HepG2 (cell line): Measurements from ENCODE around the gene BAHCC1. TPM values are rescaled to one million over a fixed set of nuclear protein-coding genes. Genes with fewer than 3 reads are reported as not detected.

Source experiments
- ATF6 ChIP-seq: sonication (generic); formaldehyde crosslinking; conservative IDR thresholded peaks from 2 replicates; pipeline ENCODE4 v1.4.0; 2020; ENCODE audit warnings: missing genetic modification reagents
- ATF7 ChIP-seq, 2 experiments: fragments of 450-650 bp in 1 of 2; sonication (generic) in 1 of 2; formaldehyde crosslinking in 1 of 2; IDR thresholded peaks; 2 replicates each; pipeline versions ENCODE4 v1.4.0 to v1.6.1; 2016 to 2020; ENCODE audit warnings: antibody characterized with exemption in 1 of 2, mild to moderate bottlenecking in 1 of 2, missing genetic modification reagents in 1 of 2
- CSRNP1 ChIP-seq: sonication (generic); formaldehyde crosslinking; IDR thresholded peaks from 2 replicates; pipeline ENCODE4 v1.8.1; 2023; ENCODE audit warnings: mild to moderate bottlenecking, missing genetic modification reagents
- FOXK2 ChIP-seq: fragments of 450-650 bp; IDR thresholded peaks from 2 replicates; pipeline ENCODE4 v1.6.1; 2016
- GATA4 ChIP-seq: sonication (generic); IDR thresholded peaks from 2 replicates; pipeline ENCODE4 v1.6.1; 2016; ENCODE audit warnings: antibody characterized with exemption, low read depth, borderline replicate concordance
- GATAD1 ChIP-seq: IDR thresholded peaks from 2 replicates; pipeline ENCODE4 v1.6.1; 2016; ENCODE audit warnings: missing genetic modification reagents, missing compliant biosample characterization
- HNRNPH1 ChIP-seq: fragments of 200-400 bp; formaldehyde crosslinking; optimal IDR thresholded peaks from 2 replicates; pipeline ENCODE3; 2017; ENCODE audit warnings: mild to moderate bottlenecking, low read depth, low read length
- MTA3 ChIP-seq: sonication (generic); formaldehyde crosslinking; IDR thresholded peaks from 2 replicates; pipeline ENCODE4 v1.4.0; 2020; ENCODE audit warnings: missing genetic modification reagents
- NCOA1 ChIP-seq: sonication (generic); formaldehyde crosslinking; IDR thresholded peaks from 2 replicates; pipeline ENCODE4 v1.9.0; 2021; ENCODE audit warnings: missing genetic modification reagents
- SP140L ChIP-seq: sonication (generic); formaldehyde crosslinking; IDR thresholded peaks from 2 replicates; pipeline ENCODE4 v1.4.0; 2020; ENCODE audit warnings: missing genetic modification reagents, borderline replicate concordance
- YEATS2 ChIP-seq: sonication (generic); formaldehyde crosslinking; IDR thresholded peaks from 2 replicates; pipeline ENCODE4 v1.4.0; 2020; ENCODE audit warnings: missing genetic modification reagents, borderline replicate concordance
- ZNF292 ChIP-seq: sonication (generic); formaldehyde crosslinking; IDR thresholded peaks from 2 replicates; pipeline ENCODE4 v1.8.1; 2022; ENCODE audit warnings: mild to moderate bottlenecking, low read depth, missing genetic modification reagents, borderline replicate concordance
- ZNF510 ChIP-seq: sonication (generic); formaldehyde crosslinking; IDR thresholded peaks from 2 replicates; pipeline ENCODE4 v1.4.0; 2020; ENCODE audit warnings: low read depth, mild to moderate bottlenecking, missing genetic modification reagents
- ZNF564 ChIP-seq: sonication (generic); formaldehyde crosslinking; IDR thresholded peaks from 2 replicates; pipeline ENCODE4 v1.8.1; 2023; ENCODE audit warnings: mild to moderate bottlenecking, missing genetic modification reagents
- ZNF737 ChIP-seq: sonication (generic); formaldehyde crosslinking; IDR thresholded peaks from 2 replicates; pipeline ENCODE4 v1.5.0; 2020; ENCODE audit warnings: missing genetic modification reagents, mild to moderate bottlenecking, borderline replicate concordance
- ZNF749 ChIP-seq: sonication (generic); formaldehyde crosslinking; IDR thresholded peaks from 2 replicates; pipeline ENCODE4 v1.8.0; 2022; ENCODE audit warnings: mild to moderate bottlenecking, missing genetic modification reagents, moderate library complexity, borderline replicate concordance
- ZNF772 ChIP-seq: sonication (generic); formaldehyde crosslinking; IDR thresholded peaks from 2 replicates; pipeline ENCODE4 v1.5.0; 2020; ENCODE audit warnings: mild to moderate bottlenecking, missing genetic modification reagents
- polyA plus RNA-seq, 8 experiments: library from polyadenylated mRNA; depleted of rRNA in 3 of 8; stranded (reverse) in 7 of 8; unstranded in 1 of 8; fragments of >200 nt; fragmentation: Illumina TruSeq in 4 of 8; extraction: Trizol in 4 of 8; gene quantifications; 2 replicates each; pipeline versions ENCODE4 v1.2.1 to v1.2.3, GENCODE V29; 2011 to 2016; ENCODE audit warnings: low read depth in 4 of 8, missing spikeins in 1 of 8, mixed read lengths in 1 of 8; ENCODE audit not compliant: insufficient read depth in 1 of 8
- total RNA-seq, 5 experiments: library from RNA; depleted of rRNA; stranded (reverse); fragments of >200 nt; fragmentation: Illumina TruSeq; extraction: Trizol; gene quantifications; 2 replicates each; pipeline ENCODE4 v1.2.3, GENCODE V29; 2016; ENCODE audit warnings: low read depth in 1 of 5
- TF ChIP-seq, protein P1 (sequence below): conservative IDR thresholded peaks from 2 replicates; pipeline ENCODE4 v1.6.1; 2018; ENCODE audit warnings: missing genetic modification reagents
- TF ChIP-seq, protein P2 (sequence below): sonication (generic); formaldehyde crosslinking; IDR thresholded peaks from 2 replicates; pipeline ENCODE4 v1.8.1; 2023; ENCODE audit warnings: missing genetic modification reagents, inconsistent platforms, borderline replicate concordance
- TF ChIP-seq, protein P3 (sequence below): sonication (generic); formaldehyde crosslinking; IDR thresholded peaks from 2 replicates; pipeline ENCODE4 v1.5.0; 2020; ENCODE audit warnings: missing genetic modification reagents, mild to moderate bottlenecking, borderline replicate concordance
- TF ChIP-seq, protein P4 (sequence below), 2 experiments: sonication (generic) in 1 of 2; formaldehyde crosslinking in 1 of 2; IDR thresholded peaks; 2 replicates each; pipeline versions ENCODE4 v1.5.1 to v1.6.1; 2011 to 2020; ENCODE audit warnings: borderline replicate concordance in 1 of 2, low read depth in 1 of 2, low read length in 1 of 2, mild to moderate bottlenecking in 1 of 2, missing genetic modification reagents in 1 of 2, moderate library complexity in 1 of 2

BAHCC1 gene
- total and polyA plus RNA-seq, 2 of the 13 experiments (the other 11 are each of a cell fraction or from before 2014, with no cell fraction given), result 1.4 to 1.7 TPM

DNA sequence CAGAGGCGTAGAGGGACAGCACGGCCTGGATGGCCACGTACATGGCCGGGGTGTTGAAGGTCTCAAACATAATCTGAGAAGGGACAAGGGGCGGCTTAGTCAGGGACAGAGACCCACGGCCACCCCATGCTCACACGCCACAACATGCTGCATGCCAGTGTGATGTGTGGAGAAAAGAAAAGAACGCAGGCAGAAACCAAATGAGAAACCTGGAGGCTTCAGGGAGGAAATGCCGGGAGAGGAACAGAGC lies 116.2 kb downstream of the BAHCC1 start (continued):
- no peak for TF ChIP-seq ZNF292 (CRISPR knock-in tag)
- TF ChIP-seq, protein P1, sequence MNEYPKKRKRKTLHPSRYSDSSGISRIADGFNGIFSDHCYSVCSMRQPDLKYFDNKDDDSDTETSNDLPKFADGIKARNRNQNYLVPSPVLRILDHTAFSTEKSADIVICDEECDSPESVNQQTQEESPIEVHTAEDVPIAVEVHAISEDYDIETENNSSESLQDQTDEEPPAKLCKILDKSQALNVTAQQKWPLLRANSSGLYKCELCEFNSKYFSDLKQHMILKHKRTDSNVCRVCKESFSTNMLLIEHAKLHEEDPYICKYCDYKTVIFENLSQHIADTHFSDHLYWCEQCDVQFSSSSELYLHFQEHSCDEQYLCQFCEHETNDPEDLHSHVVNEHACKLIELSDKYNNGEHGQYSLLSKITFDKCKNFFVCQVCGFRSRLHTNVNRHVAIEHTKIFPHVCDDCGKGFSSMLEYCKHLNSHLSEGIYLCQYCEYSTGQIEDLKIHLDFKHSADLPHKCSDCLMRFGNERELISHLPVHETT (CRISPR knock-in tag), result no peak
- TF ChIP-seq, protein P2, sequence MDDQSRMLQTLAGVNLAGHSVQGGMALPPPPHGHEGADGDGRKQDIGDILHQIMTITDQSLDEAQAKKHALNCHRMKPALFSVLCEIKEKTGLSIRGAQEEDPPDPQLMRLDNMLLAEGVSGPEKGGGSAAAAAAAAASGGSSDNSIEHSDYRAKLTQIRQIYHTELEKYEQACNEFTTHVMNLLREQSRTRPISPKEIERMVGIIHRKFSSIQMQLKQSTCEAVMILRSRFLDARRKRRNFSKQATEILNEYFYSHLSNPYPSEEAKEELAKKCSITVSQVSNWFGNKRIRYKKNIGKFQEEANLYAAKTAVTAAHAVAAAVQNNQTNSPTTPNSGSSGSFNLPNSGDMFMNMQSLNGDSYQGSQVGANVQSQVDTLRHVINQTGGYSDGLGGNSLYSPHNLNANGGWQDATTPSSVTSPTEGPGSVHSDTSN (CRISPR knock-in tag), result no peak
- no peak for TF ChIP-seq YEATS2
- no peak for TF ChIP-seq ZNF510 (CRISPR knock-in tag)
- no peak for TF ChIP-seq HNRNPH1
- no peak for TF ChIP-seq ATF6 (CRISPR knock-in tag)
- 0 out of 2 replicates have a peak, but pooled peaks have one; percentile 4 for TF ChIP-seq CSRNP1 (CRISPR knock-in tag)
- 0 out of 2 replicates have a peak, but pooled peaks have one; percentile 2 for TF ChIP-seq GATA4
- 0 out of 2 replicates have a peak, but pooled peaks have one; percentile 9 for TF ChIP-seq ZNF749 (CRISPR knock-in tag)
- TF ChIP-seq MTA3, result no peak
- TF ChIP-seq FOXK2, result no peak
- TF ChIP-seq ZNF564, result 0 out of 2 replicates have a peak, but pooled peaks have one; percentile 17
- no peak for TF ChIP-seq NCOA1 (CRISPR knock-in tag)
- no peak for TF ChIP-seq ATF7 (IDR thresholded peaks at IDR 0.05)
- TF ChIP-seq ATF7 (CRISPR knock-in tag; IDR thresholded peaks at IDR 0.05), result no peak
- no peak for TF ChIP-seq SP140L (CRISPR knock-in tag)
- no peak for TF ChIP-seq ZNF772 (CRISPR knock-in tag)
- TF ChIP-seq GATAD1 (CRISPR knock-in tag), result no peak
- TF ChIP-seq ZNF737, result no peak
- TF ChIP-seq, protein P3, sequence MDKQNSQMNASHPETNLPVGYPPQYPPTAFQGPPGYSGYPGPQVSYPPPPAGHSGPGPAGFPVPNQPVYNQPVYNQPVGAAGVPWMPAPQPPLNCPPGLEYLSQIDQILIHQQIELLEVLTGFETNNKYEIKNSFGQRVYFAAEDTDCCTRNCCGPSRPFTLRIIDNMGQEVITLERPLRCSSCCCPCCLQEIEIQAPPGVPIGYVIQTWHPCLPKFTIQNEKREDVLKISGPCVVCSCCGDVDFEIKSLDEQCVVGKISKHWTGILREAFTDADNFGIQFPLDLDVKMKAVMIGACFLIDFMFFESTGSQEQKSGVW, result no peak
- TF ChIP-seq, protein P4, sequence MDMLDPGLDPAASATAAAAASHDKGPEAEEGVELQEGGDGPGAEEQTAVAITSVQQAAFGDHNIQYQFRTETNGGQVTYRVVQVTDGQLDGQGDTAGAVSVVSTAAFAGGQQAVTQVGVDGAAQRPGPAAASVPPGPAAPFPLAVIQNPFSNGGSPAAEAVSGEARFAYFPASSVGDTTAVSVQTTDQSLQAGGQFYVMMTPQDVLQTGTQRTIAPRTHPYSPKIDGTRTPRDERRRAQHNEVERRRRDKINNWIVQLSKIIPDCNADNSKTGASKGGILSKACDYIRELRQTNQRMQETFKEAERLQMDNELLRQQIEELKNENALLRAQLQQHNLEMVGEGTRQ (IDR thresholded peaks at IDR 0.05; ENCODE audit: low read depth, low read length), result no peak
- TF ChIP-seq, protein P4 (CRISPR knock-in tag; IDR thresholded peaks at IDR 0.05; ENCODE audit: borderline replicate concordance), result no peak
